Kidney (tissue), 14 donors: Measurements from ENCODE around the gene PODN. TPM values are rescaled to one million over a fixed set of nuclear protein-coding genes. Genes with fewer than 3 reads are reported as not detected.

Experiments
- DNase-seq, 5 donors: peaks; one replicate each; pipeline ENCODE4 v3.0.0-alpha.2; 2013 to 2020
- FAIRE-seq: peaks from 2 replicates; lab custom pipeline; 2012; peaks lifted over from hg19 to GRCh38; lab: Jason Lieb, UNC
- H3K27ac ChIP-seq, 2 donors: one replicate each; pipeline ENCODE4 v1.7.0; 2013; ENCODE audit warnings: low read depth in 2 of 2, low read length in 2 of 2, inconsistent platforms in 1 of 2
- H3K27me3 ChIP-seq: one replicate; pipeline ENCODE4 v1.7.1; 2013; ENCODE audit warnings: low read length, inconsistent platforms; ENCODE audit not compliant: control insufficient read depth, insufficient read depth
- H3K36me3 ChIP-seq, 3 donors: one replicate each; pipeline versions ENCODE4 v1.7.0 to v1.7.1; 2013; ENCODE audit warnings: low read length in 3 of 3, control low read depth in 1 of 3, inconsistent platforms in 1 of 3; ENCODE audit not compliant: insufficient read depth in 3 of 3, control insufficient read depth in 2 of 3
- H3K4me1 ChIP-seq, 3 donors: one replicate each; pipeline versions ENCODE4 v1.7.0 to v1.7.1; 2013; ENCODE audit warnings: low read length in 3 of 3, inconsistent platforms in 1 of 3, low read depth in 1 of 3; ENCODE audit not compliant: control insufficient read depth in 2 of 3, insufficient read depth in 2 of 3
- H3K4me3 ChIP-seq, 3 donors: one replicate each; pipeline versions ENCODE4 v1.7.0 to v1.8.1; 2013; ENCODE audit warnings: low read length in 3 of 3, control low read depth in 1 of 3, inconsistent platforms in 1 of 3
- H3K9ac ChIP-seq, 3 donors: one replicate each; pipeline versions ENCODE4 v1.7.0 to v1.7.1; 2013; ENCODE audit warnings: low read length in 3 of 3, control low read depth in 1 of 3, inconsistent platforms in 1 of 3
- H3K9me3 ChIP-seq, 3 donors: one replicate each; pipeline versions ENCODE4 v1.7.0 to v1.7.1; 2013; ENCODE audit warnings: low read length in 3 of 3, control low read depth in 1 of 3, inconsistent platforms in 1 of 3; ENCODE audit not compliant: control insufficient read depth in 2 of 3, insufficient read depth in 1 of 3
- CTCF ChIP-seq: IDR thresholded peaks from 3 replicates; pipeline ENCODE4 v1.5.1; 2012; ENCODE audit warnings: mild to moderate bottlenecking, moderate library complexity, borderline replicate concordance; ENCODE audit not compliant: insufficient read depth; ENCODE audit errors: extremely low read depth
- intact Hi-C: fragments of 100-400 bp; cut with DNase I; formaldehyde crosslinking; loops from one replicate; pipeline ENCODE4 v1.11.1; 2022
- polyA plus RNA-seq: library from polyadenylated mRNA; stranded (reverse); fragments of 350-450 nt; fragmentation: Illumina TruSeq; extraction: RNeasy Lipid Tissue Mini Kit (QIAGEN cat#74804); gene quantifications from one replicate; pipeline ENCODE4 v1.2.3, GENCODE V29; 2014; ENCODE audit warnings: low read depth, low replicate concordance; ENCODE audit not compliant: insufficient read depth
- total RNA-seq: library from RNA; stranded (reverse); fragmentation: NEBNext Ultra II Directional; extraction: Animal tissue kit (Norgen Biotek cat#: 25700); gene quantifications from one replicate; pipeline ENCODE4 v1.2.1, GENCODE V29; 2021
- donor health status: control.
- donor health status: control.
- donor health status: control.
- donor health status: control.
- donor health status: control.
- donor health status: DM: yes; HTN: yes; CAD: no.
- donor health status: Normal renal cell carcinoma (clear cell type).

The PODN gene
- total and polyA plus RNA-seq, 2 donors from 2014 or later, result 1.4 to 8.1 TPM

GRCh38 chr1:53083636-53084588, 21.9 kb downstream of the PODN start:
- H3K9ac ChIP-seq, result no peak overlapping the region
- intact Hi-C loops, result no loop called here
- DNase-seq (peak in 1 of 5 donors; percentile 52), FAIRE-seq (no peak)
- H3K4me3 ChIP-seq, result no peak overlapping the region
- no peak for TF ChIP-seq CTCF
- H3K27me3 ChIP-seq, result no peaks in the 10 kb centered on the region
- no peaks in the 10 kb centered on the region for H3K9me3 ChIP-seq
- no peaks in the 10 kb centered on the region for H3K36me3 ChIP-seq
- H3K27ac ChIP-seq, result no peak overlapping the region
- H3K4me1 ChIP-seq, result no peaks in the 10 kb centered on the region

GRCh38 chr1:53084589-53084971, 22.6 kb downstream of the PODN start:
- no peak for FAIRE-seq
- Histone ChIP-seq H3K27ac (no peak overlapping the region), H3K27me3 (no peaks in the 10 kb centered on the region), H3K4me1 (no peaks in the 10 kb centered on the region), H3K4me3 (no peak overlapping the region), H3K36me3 (no peaks in the 10 kb centered on the region), H3K9ac (no peak overlapping the region), H3K9me3 (no peaks in the 10 kb centered on the region)
- intact Hi-C loops, result no loop called here
- no peak for TF ChIP-seq CTCF
- DNase-seq, result no peak

- no peaks in the 10 kb centered on the region for H3K27me3 ChIP-seq
- no peaks in the 10 kb centered on the region for H3K9me3 ChIP-seq
- DNase-seq (no peak), FAIRE-seq (no peak)
- intact Hi-C loops, result no loop called here
- no peaks in the 10 kb centered on the region for H3K36me3 ChIP-seq
- H3K27ac ChIP-seq, result no peak overlapping the region
- no peak overlapping the region for H3K4me3 ChIP-seq
- H3K4me1 ChIP-seq, result no peaks in the 10 kb centered on the region
- no peak overlapping the region for H3K9ac ChIP-seq
- no peak for TF ChIP-seq CTCF
These were observed 23.4 kb downstream of the PODN start for GRCh38 chr1:53085405-53085804.
